Fibroblast of peridontal ligament (primary cell): ENCODE results near the gene MGAM2.
"Not testable (repeated sequence)": the region's sequence is repeated elsewhere in the genome, so short reads cannot be mapped to it uniquely, and the experiment has no call there.

Experiments used
- DNase-seq: peaks from one replicate; pipeline ENCODE4 v3.0.0-alpha.2; 2010; ENCODE audit errors: extremely low read depth

Gene MGAM2

DNA sequence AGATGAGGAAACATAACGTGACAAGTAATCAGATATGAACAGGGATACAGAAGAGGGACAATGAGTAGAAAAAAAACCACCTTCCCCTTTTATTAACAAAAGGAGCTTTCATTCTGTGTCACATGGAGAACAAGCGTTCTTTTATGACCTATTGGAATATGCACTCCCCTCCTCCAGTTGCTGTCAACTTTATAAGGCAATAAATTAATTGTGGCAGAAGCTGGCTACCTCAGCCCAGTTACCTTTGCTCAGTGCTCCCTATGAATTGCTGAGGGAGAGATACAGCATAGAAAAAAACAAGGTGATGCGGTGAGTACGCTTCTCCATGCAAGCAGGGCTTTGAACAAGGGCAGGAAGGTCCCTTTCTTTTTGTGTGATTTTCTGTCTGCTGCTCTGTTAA is at the start of gene MGAM2:
TSS of gene MGAM2 (plus strand) at position 220 of the 400 bp plus-strand sequence. CDS start 5,156 bp downstream, outside the sequence.
- DNase-seq, result no peak

DNA sequence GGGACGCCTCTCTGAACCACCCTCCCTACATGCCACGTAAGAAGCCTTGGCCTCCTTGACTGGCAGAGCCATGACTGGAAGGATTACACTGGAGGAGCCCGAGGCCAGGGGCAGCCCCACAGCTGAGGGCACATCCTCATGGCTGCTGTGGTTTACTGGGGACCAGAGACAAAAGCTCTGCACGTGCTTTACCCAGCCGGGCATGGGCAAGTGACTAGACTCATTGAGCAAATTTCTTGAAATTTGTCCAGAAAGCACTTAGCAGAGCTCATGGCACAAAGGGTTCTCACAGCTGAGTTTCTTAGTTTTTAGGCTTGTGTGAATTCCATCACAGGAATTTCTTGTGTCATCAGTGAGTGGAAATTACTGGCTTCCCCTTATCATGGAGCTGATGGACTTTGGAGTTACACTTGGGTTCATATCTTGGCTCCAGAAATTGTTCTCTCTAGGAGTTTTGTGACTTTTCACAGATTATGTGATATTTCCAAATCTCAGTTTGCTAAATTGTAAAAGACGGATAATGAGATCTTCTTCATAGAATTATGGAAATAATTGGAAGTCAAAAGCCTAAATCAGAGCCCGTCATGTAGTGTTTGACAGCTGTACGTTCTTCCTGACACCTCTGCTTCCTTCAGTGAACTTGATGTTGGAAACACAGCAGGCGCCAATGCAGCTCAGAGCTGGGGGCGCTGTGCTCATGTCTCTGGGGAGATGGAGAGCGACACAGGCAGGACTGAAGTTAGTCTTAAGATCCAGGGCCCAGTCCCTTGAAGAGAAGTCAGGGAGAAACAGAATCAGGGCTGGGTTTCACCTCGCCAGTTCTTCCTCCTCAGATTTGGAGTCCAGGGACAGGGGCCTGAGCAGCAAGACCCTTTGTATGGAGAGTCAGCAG is 47.7 kb upstream of the MGAM2 start:
- no peak for DNase-seq

GRCh38 chr7:142066536-142066935 is 45.0 kb upstream of the MGAM2 start:
- DNase-seq, result no peak

DNA sequence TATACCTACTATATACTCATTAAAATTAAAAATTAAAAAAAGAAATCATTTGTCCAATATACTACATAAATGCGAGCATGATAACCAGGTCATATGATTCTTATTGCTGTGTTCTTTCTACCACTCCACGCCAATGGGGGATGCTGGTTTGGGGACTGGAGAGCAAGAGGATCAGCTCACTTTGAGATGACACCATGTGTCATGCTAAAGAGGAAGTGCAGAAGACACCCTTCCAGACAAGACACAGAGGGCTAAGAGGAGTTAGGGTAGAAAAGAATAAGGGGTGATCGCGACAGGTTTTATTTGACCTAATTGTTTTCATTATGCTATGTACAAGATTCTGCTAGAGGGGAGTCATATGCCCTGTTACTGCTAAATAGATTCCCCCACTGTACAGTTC is 33.8 kb upstream of the MGAM2 start:
- DNase-seq, result no peak

DNA sequence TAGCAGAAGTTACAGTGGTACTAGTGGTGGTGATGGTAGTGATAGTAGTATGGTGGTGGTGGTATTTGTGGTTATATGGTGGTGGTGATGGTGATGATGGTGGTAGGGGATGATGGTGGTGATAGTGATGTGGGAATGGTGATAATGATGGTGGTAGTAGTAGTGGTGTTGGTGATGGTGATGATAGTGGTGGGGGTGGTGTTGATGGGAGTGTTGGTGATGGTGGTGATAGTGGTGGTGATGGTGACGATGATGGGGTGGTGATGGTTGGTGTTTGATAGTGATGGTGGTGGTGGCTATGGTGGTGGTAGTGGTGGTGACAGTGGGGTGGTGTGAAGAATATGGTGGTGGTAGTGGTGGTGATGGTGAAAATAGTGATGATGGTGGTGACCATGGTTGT is 27.9 kb upstream of the MGAM2 start:
- no peak for DNase-seq

- DNase-seq, result no peak
Measured at GRCh38 chr7:142085428-142085827, 26.1 kb upstream of the MGAM2 start.

DNA sequence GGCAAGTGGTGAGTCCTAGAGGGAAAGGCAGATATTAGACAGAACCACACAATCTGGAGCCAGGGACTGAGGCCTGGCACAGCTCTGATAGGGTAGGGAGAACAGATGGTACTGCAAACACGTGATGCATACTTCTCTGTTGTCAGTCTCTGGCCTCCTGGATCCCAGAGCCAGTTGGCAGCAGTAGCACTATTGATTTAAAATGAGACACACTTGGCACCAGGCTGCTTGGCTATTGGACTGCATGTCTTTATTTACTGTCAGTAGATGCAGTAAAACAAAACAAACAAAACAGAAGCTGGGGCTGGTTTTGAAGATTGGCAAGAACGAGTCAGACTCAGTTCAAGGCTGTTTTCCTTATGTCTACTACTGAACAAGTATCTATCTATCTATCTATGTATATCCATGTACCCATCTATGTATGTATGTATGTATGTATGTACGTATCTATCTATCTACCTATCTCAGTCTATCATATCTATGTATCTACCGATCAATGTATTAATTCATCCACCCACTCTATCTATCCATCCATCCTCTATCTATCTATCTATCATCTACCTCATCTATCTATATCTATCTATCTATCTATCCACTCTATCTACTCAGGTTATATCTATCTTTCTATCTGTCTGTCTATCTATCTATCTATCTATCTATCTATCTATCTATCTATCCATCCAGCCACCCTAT is 23.4 kb upstream of the MGAM2 start:
- no peak for DNase-seq

DNA sequence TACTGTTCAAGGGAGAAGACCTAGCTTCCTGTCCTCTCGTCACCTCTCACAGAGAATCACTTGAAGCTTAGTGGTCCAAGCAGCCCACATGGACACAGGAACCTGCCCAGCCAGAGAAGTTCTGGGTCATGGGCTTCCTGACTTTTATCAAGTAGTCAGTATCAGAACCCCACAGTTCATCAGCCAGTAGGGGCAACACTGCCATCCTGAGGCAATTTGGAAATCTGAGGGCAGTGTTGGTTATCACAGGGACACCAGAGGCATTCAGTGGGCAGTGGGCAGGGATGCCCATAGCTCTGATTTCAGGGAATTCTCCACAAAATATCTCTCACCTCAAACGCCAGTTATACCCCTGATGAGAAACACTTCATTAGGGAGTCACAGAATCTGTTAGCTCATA is 22.5 kb upstream of the MGAM2 start:
- DNase-seq, result no peak

DNA sequence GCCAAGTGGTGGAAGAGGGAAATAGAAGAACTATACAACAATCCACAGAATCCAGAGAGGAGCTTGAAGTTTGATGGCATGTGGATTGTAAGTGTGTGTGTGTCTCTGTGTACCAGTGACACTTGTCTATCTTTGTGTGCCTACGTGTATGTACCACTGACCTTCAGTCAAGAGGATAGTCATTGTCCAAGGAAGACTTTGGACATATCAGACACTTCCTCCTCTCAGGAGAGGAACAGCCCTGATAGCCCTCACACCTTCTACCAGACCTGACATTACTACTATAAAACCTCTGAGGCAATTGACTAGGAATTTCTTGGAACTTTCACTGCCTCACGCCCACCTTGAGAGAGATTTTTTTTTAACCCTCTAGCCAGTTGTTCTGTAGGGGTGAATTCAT is 19.6 kb upstream of the MGAM2 start:
- DNase-seq, result no peak

- DNase-seq, result no peak
Measured at GRCh38 chr7:142094861-142095260, 16.7 kb upstream of the MGAM2 start.

- DNase-seq, result no peak
Measured at GRCh38 chr7:142097571-142097970, 13.9 kb upstream of the MGAM2 start.

GRCh38 chr7:142098004-142098403 is 13.5 kb upstream of the MGAM2 start:
- DNase-seq, result no peak

DNA sequence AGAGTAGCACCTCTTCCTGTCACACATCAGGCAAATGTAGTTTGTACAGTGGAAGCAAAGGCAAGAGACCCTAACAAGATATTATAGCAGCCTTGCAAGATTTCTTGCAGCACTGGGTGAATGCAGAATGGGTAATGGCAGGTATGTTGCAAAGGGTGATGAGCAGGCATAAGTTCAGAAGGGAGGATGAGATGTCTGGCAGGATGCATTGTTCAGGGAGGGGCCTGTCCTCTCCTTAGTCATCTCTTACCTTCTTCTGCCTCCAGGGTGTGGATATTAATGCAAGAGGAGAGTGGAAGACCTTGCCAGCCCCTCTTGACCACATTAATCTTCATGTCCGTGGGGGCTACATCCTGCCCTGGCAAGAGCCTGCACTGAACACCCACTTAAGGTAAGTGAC is 12.2 kb upstream of the MGAM2 start:
- DNase-seq, result not testable (repeated sequence)

- DNase-seq, result no peak
Measured at GRCh38 chr7:142100634-142101033, 10.9 kb upstream of the MGAM2 start.

DNA sequence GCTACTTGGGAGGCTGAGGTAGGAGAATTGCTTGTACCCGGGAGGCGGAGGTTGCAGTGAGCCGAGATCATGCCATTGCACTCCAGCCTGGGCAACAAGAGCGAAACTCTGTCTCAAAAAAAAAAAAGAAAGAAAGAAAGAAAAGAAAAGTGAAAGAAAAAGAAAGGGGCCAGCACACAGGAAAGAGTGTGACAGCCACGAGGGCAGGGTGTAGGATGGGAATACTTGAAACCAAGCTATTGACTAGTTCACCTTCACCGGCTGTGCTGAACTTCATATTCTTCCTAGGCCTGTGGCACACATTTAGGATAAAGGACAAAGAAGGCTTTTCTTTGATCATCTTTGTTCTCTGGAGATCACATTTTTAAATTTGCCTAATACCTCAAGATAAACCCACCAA is 9.7 kb upstream of the MGAM2 start:
- DNase-seq, result not testable (repeated sequence)

- no peak for DNase-seq
Measured at GRCh38 chr7:142104550-142105527, 6.7 kb upstream of the MGAM2 start.

- no peak for DNase-seq
Measured at GRCh38 chr7:142108728-142109505, 2.6 kb upstream of the MGAM2 start.

GRCh38 chr7:142110098-142110497 is 1.4 kb upstream of the MGAM2 start:
- no peak for DNase-seq

DNA sequence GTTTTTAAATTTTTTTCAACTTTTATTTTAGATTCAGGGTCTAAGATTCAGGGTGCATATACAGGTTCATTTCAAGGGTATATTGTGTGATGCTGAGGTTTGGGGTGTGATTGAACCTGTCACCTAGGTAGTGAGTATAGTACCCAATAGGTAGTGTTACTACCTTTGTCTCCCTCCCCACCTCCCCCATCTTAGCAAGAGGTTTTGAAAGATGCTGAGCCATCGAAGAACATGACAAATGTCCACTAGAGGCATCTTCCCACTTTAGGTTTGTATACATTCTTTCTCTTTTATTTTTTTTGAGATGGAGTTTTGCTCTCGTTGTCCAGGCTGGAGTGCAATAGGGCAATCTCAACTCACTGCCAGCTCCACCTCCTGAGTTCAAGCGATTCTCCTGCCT is 880 bp upstream of the MGAM2 start:
- DNase-seq, result no peak

- no peak for DNase-seq
Measured at GRCh38 chr7:142112086-142112485, 568 bp downstream of the MGAM2 start.

DNA sequence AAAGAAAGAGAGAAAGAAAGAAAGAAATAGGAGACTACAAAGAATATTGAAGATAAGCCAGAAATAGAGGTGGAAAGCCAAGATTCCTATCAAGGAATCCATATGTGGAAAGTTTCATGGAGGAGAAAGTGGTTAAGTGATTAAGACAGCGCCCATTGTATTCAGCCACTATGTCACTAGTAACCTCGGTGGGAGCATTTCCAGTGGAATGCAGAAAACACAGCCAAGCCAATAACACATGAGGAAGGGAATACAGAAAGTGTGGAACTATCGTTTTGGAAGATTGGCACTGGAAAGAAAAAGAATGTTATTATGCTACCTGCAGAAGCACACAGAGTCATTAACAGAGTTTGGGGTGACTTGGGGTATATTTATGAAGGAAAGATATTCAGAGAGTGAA is 2.7 kb downstream of the MGAM2 start:
- DNase-seq, result no peak
